Neural progenitor cell (in vitro differentiated cells): ENCODE measurements around the gene CCDC112. TPM values are rescaled to one million over a fixed set of nuclear protein-coding genes. Genes with fewer than 3 reads are reported as not detected.

Experiments used
- DNase-seq: peaks from one replicate; pipeline ENCODE4 v3.0.0-alpha.2; 2016; ENCODE audit warnings: low spot score
- H2AFZ ChIP-seq: fragments of 200-600 bp; sonication (generic); replicated peaks from 2 replicates; pipeline ENCODE4 v1.6.1; 2016; ENCODE audit warnings: antibody characterized with exemption
- H3F3A ChIP-seq: fragments of 200-600 bp; sonication (generic); 2 replicates; pipeline ENCODE4 v1.6.1; 2016; ENCODE audit warnings: antibody characterized with exemption, low read depth
- H3K27ac ChIP-seq: fragments of 200-600 bp; sonication (generic); 2 replicates; pipeline ENCODE4 v1.5.1; 2016; ENCODE audit warnings: mild to moderate bottlenecking
- H3K27me3 ChIP-seq: fragments of 200-600 bp; sonication (generic); 2 replicates; pipeline ENCODE4 v1.6.1; 2016; ENCODE audit warnings: mild to moderate bottlenecking, moderate library complexity
- H3K36me3 ChIP-seq: fragments of 200-600 bp; sonication (generic); 2 replicates; pipeline ENCODE4 v1.5.1; 2016
- H3K4me1 ChIP-seq: fragments of 200-600 bp; sonication (generic); 2 replicates; pipeline ENCODE4 v1.6.1; 2016; ENCODE audit warnings: mixed run types
- H3K4me2 ChIP-seq: fragments of 200-600 bp; sonication (generic); 2 replicates; pipeline ENCODE4 v1.6.1; 2016
- H3K4me3 ChIP-seq: fragments of 200-600 bp; sonication (generic); 2 replicates; pipeline ENCODE4 v1.5.1; 2016
- H3K79me2 ChIP-seq: fragments of 200-600 bp; sonication (generic); 2 replicates; pipeline ENCODE4 v1.6.1; 2016; ENCODE audit warnings: low read depth
- H3K9ac ChIP-seq: fragments of 200-600 bp; sonication (generic); 2 replicates; pipeline ENCODE4 v1.6.1; 2016
- H3K9me3 ChIP-seq: fragments of 200-600 bp; sonication (generic); 2 replicates; pipeline ENCODE4 v1.5.1; 2016; ENCODE audit warnings: low read depth
- H4K20me1 ChIP-seq: fragments of 200-600 bp; sonication (generic); 2 replicates; pipeline ENCODE4 v1.6.1; 2016; ENCODE audit warnings: low read depth
- H3K27ac Mint-ChIP-seq: 3 replicates; pipeline ENCODE4 v1.8.0; 2021; ENCODE audit warnings: mixed read lengths
- H3K27me3 Mint-ChIP-seq: 2 replicates; pipeline ENCODE4 v1.8.0; 2022; ENCODE audit warnings: low read depth, mild to moderate bottlenecking, inconsistent platforms, moderate library complexity, mixed read lengths; ENCODE audit not compliant: insufficient read depth
- H3K36me3 Mint-ChIP-seq: 3 replicates; pipeline ENCODE4 v1.8.0; 2021; ENCODE audit warnings: mixed read lengths
- H3K4me1 Mint-ChIP-seq: 3 replicates; pipeline ENCODE4 v1.8.0; 2021; ENCODE audit warnings: mixed read lengths
- H3K4me3 Mint-ChIP-seq: 3 replicates; pipeline ENCODE4 v1.8.0; 2021; ENCODE audit warnings: mild to moderate bottlenecking, moderate library complexity, mixed read lengths
- H3K9me3 Mint-ChIP-seq: 3 replicates; pipeline ENCODE4 v1.8.0; 2020; ENCODE audit warnings: mixed read lengths
- EZH2 ChIP-seq: fragments of 200-600 bp; sonication (generic); IDR thresholded peaks from 2 replicates; pipeline ENCODE4 v1.6.1; 2017; ENCODE audit warnings: antibody characterized with exemption, mild to moderate bottlenecking, moderate library complexity
- EZH2phosphoT487 ChIP-seq: fragments of 200-600 bp; sonication (generic); IDR thresholded peaks from 2 replicates; pipeline ENCODE4 v1.6.1; 2017; ENCODE audit warnings: antibody characterized with exemption
- total RNA-seq: library from RNA; depleted of rRNA; stranded (reverse); fragments of >200 nt; gene quantifications from 2 replicates; pipeline ENCODE4 v1.2.3, GENCODE V29; 2015; ENCODE audit warnings: low replicate concordance
- TF ChIP-seq, protein P1 (sequence below): fragments of 200-600 bp; sonication (generic); IDR thresholded peaks from 2 replicates; pipeline ENCODE4 v1.5.1; 2017; ENCODE audit warnings: antibody characterized with exemption, mild to moderate bottlenecking

Gene CCDC112
- total RNA-seq, 1 donor from 2014 or later, result 33.6 TPM

DNA sequence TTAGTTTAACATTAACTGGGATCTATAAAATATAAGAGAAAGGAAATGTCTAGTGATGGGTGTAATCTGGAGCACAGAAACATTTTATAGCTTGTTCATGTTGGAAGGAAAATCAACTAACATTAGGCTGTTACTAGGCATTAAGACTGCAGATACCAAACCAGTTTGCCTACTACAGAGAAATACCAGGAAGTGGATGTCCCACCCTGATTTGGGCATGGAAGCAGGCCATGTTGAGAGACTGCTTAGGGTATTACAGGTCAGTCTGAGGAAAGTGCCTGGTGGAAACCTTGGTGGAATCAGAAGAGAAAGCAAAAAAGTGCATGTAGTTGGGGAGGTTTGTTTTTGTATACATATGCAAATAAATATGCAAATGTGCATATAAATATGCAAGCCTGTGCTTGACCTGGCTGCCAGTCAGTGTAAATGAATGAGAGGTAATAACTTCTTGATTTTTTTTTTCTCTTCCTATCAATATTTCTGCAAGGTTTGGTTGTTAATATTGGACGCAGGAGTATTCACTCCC lies 9.6 kb upstream of the CCDC112 start:
- Histone ChIP-seq H3K9ac (no peak overlapping the region), H3K9me3 (no peaks in the 10 kb centered on the region), H3K27ac (no peak overlapping the region), H3K36me3 (no peaks in the 10 kb centered on the region), H3F3A (no peaks in the 10 kb centered on the region), H2AFZ (no peak overlapping the region), H3K4me1 (no peaks in the 10 kb centered on the region), H4K20me1 (no peaks in the 10 kb centered on the region), H3K4me2 (no peak overlapping the region), H3K79me2 (no peaks in the 10 kb centered on the region), H3K4me3 (no peak overlapping the region), H3K27me3 (no peaks in the 10 kb centered on the region)
- no peaks in the 10 kb centered on the region for H3K36me3 Mint-ChIP-seq
- no peaks in the 10 kb centered on the region for H3K27me3 Mint-ChIP-seq
- no peak for TF ChIP-seq EZH2phosphoT487
- TF ChIP-seq, protein P1, sequence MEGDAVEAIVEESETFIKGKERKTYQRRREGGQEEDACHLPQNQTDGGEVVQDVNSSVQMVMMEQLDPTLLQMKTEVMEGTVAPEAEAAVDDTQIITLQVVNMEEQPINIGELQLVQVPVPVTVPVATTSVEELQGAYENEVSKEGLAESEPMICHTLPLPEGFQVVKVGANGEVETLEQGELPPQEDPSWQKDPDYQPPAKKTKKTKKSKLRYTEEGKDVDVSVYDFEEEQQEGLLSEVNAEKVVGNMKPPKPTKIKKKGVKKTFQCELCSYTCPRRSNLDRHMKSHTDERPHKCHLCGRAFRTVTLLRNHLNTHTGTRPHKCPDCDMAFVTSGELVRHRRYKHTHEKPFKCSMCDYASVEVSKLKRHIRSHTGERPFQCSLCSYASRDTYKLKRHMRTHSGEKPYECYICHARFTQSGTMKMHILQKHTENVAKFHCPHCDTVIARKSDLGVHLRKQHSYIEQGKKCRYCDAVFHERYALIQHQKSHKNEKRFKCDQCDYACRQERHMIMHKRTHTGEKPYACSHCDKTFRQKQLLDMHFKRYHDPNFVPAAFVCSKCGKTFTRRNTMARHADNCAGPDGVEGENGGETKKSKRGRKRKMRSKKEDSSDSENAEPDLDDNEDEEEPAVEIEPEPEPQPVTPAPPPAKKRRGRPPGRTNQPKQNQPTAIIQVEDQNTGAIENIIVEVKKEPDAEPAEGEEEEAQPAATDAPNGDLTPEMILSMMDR, result no peak
- TF ChIP-seq EZH2, result no peak
- H3K27ac Mint-ChIP-seq, result no peak overlapping the region
- no peaks in the 10 kb centered on the region for H3K9me3 Mint-ChIP-seq
- H3K4me3 Mint-ChIP-seq, result no peak overlapping the region
- no peak for DNase-seq
- H3K4me1 Mint-ChIP-seq, result no peaks in the 10 kb centered on the region

GRCh38 chr5:115304496-115304895 lies 8.0 kb upstream of the CCDC112 start:
- no peaks in the 10 kb centered on the region for H3K79me2 ChIP-seq
- no peaks in the 10 kb centered on the region for H3K4me1 ChIP-seq
- H3K36me3 ChIP-seq, result no peaks in the 10 kb centered on the region
- no peak overlapping the region for H3K9ac ChIP-seq
- H3K9me3 ChIP-seq, result no peaks in the 10 kb centered on the region
- no peaks in the 10 kb centered on the region for H3F3A ChIP-seq
- H2AFZ ChIP-seq, result no peak overlapping the region
- H3K4me3 ChIP-seq, result no peak overlapping the region
- H3K9me3 Mint-ChIP-seq, result no peaks in the 10 kb centered on the region
- no peak for DNase-seq
- TF ChIP-seq, protein P1, result no peak
- TF ChIP-seq EZH2, result no peak
- no peak for TF ChIP-seq EZH2phosphoT487
- no peak overlapping the region for H3K4me2 ChIP-seq
- no peaks in the 10 kb centered on the region for H4K20me1 ChIP-seq
- H3K36me3 Mint-ChIP-seq, result no peaks in the 10 kb centered on the region
- H3K4me1 Mint-ChIP-seq, result no peaks in the 10 kb centered on the region
- no peaks in the 10 kb centered on the region for H3K27me3 ChIP-seq
- H3K27ac Mint-ChIP-seq, result no peak overlapping the region
- H3K4me3 Mint-ChIP-seq, result no peak overlapping the region
- H3K27ac ChIP-seq, result no peak overlapping the region
- no peaks in the 10 kb centered on the region for H3K27me3 Mint-ChIP-seq

GRCh38 chr5:115298811-115299210 lies 2.4 kb upstream of the CCDC112 start:
- Histone ChIP-seq H3K27ac (no peak overlapping the region), H3K9ac (no peak overlapping the region), H3K36me3 (no peaks in the 10 kb centered on the region), H3K4me1 (peaks cover 9% of the 10 kb centered on the region), H3K27me3 (no peaks in the 10 kb centered on the region), H3K4me2 (no peak overlapping the region), H3F3A (peaks cover 7% of the 10 kb centered on the region), H2AFZ (no peak overlapping the region), H3K9me3 (no peaks in the 10 kb centered on the region), H3K79me2 (peaks cover 18% of the 10 kb centered on the region), H3K4me3 (no peak overlapping the region), H4K20me1 (no peaks in the 10 kb centered on the region)
- peaks cover 8% of the 10 kb centered on the region for H3K36me3 Mint-ChIP-seq
- no peak overlapping the region for H3K4me3 Mint-ChIP-seq
- no peak for DNase-seq
- no peaks in the 10 kb centered on the region for H3K9me3 Mint-ChIP-seq
- TF ChIP-seq EZH2phosphoT487 (no peak), EZH2 (no peak)
- TF ChIP-seq, protein P1, result no peak
- no peak overlapping the region for H3K27ac Mint-ChIP-seq
- peaks cover 3% of the 10 kb centered on the region for H3K4me1 Mint-ChIP-seq
- H3K27me3 Mint-ChIP-seq, result peaks cover 2% of the 10 kb centered on the region
